HTERT RPE-1 (cell line): ENCODE results near the gene PINLYP.
"Not testable (repeated sequence)": the region's sequence is repeated elsewhere in the genome, so short reads cannot be mapped to it uniquely, and the experiment has no call there.

Experiments used
- in situ Hi-C: fragments of 300-500 bp; cut with MboI; formaldehyde crosslinking; loops from 4 replicates; pipeline ENCODE4 v1.14.3; 2020; ENCODE audit warnings: low sequenced_read_pairs

Gene PINLYP

DNA sequence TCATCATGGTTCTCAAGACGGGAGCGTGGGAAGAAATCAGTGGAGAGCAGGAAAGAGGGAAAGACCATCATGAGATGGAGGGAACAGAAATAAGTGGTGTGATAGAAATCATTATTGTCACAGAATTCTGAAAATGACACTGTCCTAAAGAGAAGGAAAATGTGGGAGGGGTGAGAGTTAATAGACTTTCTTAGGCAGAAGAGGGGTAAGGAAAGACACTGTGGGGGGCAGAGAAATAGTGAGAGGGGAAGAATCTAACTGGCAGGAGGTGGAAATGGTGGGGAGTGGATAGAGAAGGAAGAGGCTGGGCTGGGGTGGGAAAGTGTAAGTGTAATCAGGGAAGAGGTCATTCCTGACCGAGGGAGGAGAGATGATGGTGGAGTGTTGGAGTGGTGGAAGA is 3.2 kb downstream of the PINLYP start:
- in situ Hi-C loops: no loop called here

DNA sequence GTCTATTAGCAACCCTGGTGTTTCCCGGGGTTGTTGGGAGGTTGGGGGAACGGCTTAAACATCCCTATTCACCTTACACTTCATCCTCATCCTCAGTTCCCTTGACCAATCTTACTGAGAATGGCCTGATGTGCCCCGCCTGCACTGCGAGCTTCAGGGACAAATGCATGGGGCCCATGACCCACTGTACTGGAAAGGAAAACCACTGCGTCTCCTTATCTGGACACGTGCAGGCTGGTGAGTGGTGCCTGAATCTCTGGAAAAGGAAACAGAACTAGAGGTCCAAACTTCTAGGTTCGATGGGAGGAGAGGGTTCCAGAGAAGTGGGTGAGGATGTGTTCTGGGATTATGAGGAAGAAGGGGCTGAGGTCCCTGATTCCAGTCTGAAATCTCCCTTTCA is 5.9 kb downstream of the PINLYP start:
- in situ Hi-C loops: no loop called here

DNA sequence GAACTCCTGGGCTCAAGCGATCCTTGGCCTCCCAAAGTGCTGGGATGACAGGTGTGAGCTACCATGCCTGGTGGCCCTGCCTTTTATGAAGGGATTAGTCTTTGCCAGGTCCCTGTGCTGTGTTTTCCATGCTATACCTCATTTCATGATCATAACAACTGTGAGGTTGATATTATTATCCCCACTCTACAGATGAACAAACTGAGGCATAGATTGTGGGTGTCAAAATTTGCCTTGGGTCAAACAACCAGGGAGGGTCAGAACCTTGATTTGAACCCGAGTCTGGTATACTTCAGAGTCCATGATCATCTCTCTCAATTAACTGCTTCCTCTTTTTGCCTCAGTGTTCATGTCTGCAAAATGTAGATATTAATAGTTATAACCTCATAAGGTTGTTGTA is 6.9 kb downstream of the PINLYP start:
- in situ Hi-C loops: no loop called here

DNA sequence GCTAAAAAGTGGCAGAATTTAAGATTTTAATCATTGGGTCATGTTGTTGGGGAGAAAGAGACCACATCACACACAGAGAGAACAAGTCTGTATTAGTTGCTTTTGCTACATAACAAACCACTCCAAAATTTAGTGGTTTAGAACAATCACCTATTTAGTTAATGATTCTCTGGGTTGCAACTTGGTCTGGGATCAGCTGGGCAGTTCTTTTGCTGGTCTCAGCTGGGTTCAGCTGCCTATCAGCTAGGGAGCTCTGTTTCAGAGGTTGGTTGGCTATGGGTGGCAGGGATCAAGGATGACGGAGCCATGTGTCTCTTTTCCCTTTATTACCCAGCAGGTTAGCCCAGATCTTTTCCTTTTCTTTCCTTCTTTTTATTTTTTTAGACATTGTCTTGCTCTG is 8.9 kb downstream of the PINLYP start:
- in situ Hi-C loops: no loop called here

DNA sequence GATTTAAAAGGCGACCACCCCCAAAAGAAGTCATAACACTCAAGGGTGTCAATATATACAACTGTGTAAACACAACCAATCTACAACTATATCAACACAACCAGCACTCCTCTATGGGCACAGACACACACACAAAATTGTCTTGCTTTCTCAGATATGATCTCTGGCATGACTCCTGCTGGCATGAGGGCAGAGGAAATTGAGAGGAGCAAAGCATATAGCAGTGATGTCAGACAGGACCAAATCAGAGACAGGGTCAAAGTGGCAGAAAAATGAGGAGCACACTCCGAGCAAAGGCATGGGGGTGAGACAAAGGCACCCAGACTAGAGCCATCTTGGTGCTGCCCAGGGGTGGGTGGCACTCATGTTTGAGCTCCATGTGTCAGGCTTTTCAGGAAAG is 10.7 kb downstream of the PINLYP start:
- in situ Hi-C loops: no loop called here

DNA sequence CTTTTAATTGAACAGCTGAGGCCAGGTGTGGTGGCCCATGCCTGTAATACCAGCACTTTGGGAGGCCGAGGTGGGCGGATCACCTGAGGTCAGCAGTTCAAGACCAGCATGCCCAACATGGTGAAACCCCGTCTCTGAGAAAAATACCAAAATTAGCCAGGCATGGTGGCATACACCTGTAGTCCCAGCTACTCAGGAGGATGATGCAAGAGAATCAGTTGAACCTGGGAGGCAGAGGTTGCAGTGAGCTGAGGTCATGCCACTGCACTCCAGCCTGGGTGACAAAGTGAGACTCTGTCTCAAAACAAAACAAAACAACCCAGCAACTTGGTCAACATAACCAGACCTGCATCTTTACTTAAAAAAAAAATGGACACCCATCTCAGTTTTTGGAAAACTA is 11.4 kb downstream of the PINLYP start:
- in situ Hi-C loops: not testable (repeated sequence)

DNA sequence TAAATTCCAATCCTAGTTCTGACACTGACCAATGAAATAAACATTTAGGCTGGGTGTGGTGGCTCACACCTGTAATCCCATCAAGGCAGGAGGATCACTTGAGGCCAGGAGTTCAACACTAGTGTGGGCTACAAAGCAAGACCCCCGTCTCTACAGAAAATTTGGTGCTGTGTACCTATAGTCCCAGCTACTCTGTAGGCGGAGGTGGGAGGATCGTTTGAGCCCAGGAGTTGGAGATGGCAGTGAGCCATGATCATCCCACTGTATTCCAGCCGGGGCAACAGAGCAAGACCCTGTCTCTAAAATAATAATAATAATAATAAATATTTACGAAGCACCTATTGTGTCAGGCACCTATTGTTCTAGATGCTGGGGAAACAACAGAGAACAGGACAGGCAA is 13.7 kb downstream of the PINLYP start:
- in situ Hi-C loops: no loop called here

DNA sequence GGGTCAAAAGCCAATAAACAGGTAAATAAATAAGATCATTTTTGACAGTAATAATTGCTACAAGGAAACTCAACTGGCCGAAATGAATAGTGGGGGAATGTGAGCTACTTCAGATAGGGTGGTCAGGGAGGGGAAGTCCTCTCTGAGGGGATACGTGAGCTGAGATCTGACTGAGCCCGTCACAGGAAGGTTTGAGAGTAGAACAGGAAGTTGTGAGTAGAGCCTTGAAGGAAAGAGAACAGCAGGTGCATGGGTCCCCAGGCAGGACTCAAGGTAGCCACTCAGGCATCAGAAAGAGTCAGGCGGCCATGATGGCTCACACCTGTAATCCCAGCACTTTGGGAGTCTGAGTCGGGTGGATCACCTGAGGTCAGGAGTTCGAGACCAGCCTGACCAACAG is 14.1 kb downstream of the PINLYP start:
- in situ Hi-C loops: no loop called here

DNA sequence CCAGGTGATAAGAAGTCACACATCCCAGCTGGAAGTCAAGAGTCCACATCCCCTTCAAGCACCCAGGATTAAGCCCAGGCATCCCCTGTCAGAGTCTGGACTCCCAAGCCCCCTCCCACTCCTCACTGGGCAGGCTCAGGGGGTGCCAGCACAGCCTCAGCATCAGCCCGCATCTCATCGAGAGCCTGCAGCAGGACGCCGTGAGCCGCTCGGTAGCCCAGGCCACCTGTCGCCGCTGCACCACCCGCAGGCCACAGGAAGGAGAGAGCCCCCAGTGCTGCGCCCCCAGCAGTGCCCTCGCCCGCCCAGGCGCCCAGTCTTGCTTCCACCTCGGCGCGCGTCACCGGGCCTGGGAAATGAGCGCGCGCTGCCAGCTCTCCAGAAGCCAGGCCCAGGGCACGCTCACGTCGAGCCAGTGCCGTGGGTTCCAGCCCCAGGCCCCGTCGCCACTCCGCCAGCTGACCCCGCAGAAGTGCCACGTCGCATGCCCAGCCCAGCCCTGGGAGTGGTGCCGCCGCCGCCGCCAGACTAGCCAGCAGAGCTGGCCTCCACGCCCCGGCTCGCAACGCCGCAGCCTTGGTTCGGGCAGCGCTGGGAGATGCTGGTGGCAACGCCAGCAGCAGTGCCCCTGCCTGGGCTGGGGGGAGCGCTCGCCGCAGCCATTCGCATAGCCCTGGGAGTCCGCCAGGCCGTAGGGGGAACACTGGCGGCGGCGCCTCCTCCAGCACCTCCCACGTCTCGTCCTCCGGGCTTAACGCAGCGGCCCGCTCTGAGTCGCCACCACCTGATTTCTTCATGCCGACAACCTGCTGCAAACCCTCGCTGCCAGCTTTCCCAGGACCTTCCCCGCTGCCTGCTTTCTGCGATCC is 16.5 kb downstream of the PINLYP start:
- in situ Hi-C loops: no loop called here

DNA sequence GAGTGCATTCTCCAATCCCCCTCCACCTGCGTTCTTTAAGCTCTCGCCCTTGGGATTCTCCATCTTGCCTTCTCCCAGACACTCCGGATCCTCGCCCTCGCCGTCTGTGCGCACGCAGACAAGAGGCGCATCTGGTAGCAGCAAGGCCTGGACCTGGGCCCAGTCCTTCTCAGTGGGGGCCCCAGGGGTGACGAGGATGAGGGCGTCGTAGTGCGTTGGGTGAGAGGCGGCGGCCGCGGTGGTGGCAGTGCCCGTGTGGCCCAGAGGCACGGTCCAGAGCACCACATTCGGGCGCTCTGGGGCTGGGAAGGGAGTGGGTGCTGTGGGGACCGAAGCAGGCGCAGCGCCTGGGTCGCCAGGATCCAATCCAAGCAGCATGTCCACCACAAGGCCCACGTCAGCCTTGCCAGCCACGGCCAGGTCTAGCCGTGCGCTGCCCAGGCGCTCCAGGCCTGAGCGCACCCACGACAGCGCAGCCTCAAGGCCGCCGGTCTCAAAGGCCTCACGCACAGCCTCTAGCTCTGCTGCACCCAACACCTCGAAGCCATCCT is 17.3 kb downstream of the PINLYP start:
- in situ Hi-C loops: no loop called here

DNA sequence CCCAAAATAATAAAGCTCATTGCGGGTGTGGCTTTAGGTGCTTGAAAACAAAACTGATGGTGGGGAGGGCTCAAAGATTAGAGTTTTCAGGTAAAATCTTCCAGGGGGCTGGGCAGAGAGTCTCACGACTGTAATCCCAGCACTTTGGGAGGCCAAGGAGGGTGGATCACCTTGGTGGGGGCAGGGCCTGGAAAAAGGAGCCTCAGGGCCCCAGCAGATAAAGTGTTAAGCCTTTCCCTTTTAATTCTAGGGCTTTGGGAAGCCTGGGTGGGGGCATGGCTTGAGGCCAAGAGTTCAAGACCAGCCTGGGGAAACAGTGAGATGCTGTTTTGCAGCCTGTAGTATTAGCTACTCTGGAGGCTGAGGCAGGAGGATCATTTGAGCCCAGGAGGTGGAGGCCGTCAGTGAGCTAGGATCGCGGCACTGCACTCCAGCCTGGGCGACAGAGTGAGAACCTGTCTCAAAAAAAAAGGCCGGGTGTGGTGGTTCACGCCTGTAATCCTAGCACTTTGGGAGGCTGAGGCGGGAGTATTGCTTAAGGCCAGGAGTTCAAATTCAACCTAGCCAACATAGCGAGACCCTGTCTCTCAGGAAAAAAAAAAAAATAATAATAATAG is 18.6 kb downstream of the PINLYP start:
- in situ Hi-C loops: no loop called here

DNA sequence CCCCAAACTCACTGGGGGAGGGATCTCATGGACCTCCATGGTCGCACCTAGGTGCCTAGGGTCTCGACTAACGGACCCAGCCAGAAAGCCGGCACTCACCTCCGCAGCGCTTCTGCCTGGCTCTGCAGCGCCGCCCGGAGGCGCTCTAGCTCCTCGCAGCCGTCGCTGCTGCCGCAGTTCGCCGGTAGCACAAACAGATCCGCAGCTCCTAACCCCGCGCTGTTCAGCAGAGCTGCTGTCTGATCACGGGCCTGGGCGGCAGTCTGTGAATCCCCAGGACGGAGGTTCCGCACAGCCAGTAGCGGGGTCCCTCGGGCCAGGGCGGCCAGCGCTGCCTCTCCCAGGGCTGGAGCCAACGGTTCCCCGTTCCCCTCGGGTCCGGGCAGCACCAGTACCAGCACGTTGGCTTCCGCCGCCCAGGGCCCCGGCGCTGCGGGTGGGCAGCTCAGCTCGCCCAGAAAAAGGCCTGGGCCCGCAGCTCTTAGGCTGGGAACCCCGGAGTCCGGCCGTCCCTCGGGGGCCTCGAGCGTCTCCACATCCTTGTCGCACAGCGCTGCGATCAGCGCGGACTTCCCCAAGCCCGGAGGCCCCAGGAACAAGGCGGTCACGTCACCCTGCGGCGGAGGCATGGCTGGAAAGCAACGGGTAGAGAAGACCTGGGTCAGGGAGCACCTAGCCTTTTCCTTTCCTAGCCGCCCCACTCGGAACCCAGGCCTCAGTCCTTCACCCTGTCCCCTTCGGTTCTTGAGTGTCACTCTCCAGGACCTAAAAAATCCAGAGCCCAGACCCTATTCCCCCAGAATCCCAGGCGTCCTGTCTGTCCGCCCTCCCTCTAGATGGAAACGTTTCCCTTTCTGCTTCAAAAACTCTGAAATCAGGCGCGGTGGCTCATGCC is 19.4 kb downstream of the PINLYP start:
- in situ Hi-C loops: no loop called here

DNA sequence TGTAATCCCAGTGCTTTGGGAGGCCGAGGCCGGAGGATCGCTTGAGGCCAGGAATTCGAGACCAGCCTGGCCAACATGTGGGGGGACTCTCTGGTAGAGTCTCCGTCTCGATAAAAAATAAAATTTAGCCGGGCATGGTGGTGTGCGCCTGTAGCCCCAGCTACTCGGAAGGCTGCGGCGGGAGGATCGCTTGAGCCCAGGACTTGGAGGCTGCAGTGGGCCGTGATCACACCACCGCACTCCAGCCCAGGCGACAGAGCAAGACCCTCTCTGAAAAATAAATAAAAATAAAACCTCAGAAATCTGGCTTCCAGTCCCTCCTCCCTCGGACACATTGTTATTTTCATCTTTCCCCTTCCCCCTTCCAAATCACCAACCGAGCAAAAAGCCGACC is 20.0 kb downstream of the PINLYP start:
- in situ Hi-C loops: no loop called here

DNA sequence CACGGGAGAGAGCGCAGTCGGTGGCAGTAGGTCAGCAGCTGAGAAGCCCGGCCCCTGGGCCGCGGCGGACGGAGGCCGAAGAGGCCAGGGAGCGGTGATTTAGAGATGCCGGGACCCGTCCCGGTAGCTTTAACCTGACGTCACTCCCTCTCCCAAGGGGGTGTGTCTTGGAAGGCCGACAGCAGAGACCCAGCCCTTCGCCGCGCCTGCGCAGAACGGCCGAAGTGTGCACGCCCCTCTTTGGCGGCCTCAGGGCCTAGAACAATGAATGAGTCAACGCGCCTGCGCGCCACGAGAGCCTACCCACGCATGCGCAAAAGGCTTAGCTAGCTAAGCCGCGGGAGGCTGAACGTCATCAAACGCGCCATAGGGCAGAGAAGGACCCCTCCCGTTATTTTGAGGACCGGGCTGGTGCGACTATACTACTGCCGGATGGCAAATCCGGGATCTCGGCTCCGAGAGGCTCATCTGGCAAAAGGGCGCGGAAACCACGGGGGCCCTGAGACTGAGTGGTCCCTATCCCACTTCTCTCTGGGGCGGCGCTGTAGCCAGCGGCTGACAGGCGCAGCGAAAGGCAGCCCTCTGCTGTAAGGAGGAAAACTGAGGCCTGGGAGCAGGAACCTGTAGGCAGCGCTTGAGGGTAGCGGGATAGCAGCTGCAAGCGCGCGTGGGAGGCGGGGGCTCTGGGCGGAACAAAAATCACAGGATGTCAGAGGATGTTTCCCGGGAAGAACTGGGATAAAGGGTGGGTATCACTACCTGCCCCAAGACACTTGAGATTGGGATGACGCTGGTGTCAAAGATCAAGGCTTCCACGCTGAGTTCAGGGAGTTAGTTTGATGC is 20.6 kb downstream of the PINLYP start, which contains the start of the genes IRGQ and ZNF576:
TSS of gene IRGQ (minus strand) at position 136 of the 843 bp plus-strand sequence. CDS start 796 bp downstream, outside the sequence.
TSS of gene ZNF576 (plus strand) at position 597 of the 843 bp plus-strand sequence. CDS start 514 bp downstream, outside the sequence.
- in situ Hi-C loops: no loop called here

DNA sequence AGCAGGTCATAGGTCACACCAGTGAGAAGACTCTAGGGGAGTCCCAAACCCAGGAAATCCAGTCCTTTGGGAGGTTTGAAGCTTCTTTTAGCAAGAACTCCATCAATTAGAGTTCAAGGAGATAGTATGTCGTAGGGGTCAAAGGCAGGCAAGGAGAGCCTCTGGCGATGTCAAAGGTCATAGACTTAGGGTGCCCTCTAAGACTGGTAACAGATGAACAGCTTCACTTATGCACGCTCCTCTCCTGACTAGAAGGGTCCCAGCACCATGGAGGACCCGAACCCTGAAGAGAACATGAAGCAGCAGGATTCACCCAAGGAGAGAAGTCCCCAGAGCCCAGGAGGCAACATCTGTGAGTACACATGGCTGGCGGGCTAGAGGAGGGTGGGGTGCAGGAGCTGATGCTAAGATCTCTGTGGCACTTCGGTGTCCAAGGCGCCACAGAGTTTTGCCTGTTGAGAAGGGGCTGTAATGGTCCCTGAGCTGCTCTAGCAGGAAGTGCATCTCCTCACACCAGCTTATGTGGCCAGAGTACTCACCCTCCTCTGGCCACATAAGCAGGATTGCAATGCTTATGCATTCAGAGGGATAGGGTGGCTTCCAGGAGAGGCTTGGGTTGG is 21.4 kb downstream of the PINLYP start:
- in situ Hi-C loops: no loop called here

DNA sequence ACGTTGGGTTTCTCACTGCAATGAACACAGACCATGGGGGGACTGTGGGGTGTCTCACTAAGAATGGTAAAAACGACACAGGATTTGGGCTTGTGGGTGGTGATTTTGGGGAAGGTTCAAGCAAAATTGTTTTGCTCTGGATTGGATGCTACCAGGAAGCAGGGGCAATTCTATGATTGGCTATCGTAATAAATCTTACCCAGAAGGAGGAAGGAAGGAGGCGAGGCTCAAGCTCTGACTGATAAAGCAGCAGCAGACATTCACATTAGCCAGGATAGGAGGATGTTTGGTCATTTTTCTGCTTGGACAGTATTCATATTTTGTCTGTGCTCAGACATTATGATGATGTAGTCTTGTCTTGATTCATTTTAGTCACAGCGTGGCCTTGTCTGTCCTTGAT is 22.3 kb downstream of the PINLYP start:
- in situ Hi-C loops: no loop called here

DNA sequence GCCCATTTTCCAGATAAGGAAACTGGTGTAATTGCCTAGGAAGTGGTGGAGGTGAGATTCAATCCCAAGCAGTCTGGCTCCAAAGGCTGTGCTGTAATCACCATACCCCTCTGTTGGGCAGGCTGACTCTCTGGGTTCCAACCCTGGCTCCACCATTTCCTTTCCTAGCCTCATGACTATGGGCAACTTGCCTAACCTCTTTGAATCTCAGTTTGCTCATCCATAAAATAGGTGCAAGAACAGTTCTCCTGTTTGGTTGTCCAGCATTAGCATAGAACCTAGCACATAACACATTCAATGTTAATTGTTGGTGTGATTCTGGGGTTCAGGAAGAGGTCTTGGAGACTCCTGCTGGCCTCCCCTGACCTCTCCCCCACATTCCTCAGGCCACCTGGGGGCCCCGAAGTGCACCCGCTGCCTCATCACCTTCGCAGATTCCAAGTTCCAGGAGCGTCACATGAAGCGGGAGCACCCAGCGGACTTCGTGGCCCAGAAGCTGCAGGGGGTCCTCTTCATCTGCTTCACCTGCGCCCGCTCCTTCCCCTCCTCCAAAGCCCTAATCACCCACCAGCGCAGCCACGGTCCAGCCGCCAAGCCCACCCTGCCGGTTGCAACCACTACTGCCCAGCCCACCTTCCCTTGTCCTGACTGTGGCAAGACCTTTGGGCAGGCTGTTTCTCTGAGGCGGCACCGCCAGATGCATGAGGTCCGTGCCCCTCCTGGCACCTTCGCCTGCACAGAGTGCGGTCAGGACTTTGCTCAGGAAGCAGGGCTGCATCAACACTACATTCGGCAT is 23.0 kb downstream of the PINLYP start:
- in situ Hi-C loops: no loop called here

DNA sequence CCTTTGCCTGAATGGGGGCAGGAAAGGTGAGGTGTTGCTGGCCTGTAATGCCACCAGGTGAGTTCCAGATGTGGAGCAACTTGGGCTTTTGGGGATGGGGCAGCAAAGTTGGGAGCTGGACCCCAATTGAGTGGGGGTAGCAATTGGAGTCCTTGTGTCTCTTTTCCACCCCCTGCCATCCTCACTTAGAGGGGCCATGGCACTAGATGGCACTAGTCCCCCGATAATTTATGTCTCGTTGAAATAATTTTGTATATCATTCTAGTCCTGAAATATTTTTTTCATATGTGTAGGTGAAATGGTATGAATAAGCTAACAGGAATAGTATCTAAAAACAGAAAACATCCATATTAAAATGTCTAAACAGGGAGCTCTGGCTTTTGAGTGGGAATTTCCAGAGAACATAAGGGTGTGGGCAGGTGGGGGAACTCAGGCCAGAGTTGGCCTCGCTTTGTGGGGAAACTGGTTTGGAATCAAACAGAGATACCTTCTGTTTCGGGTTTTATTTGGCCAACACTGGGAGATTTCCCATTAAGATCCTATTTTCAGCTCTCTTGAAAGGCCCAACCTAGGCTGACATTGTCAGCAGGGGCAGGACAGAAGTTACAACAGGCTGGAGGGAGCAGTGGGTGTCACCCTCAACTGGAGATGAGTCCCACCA is 24.2 kb downstream of the PINLYP start:
- in situ Hi-C loops: no loop called here
